GM10248 (cell line): ENCODE data around the gene C9orf50.

Experiments used
- CTCF ChIA-PET: fragments of 300-600 bp; sonication (Branson Sonifier 250); formaldehyde crosslinking; extraction: SDS; loops from one replicate; lab custom pipeline; 2021; ENCODE audit warnings: antibody characterized with exemption; lab: Yijun Ruan, JAX
- POLR2A ChIA-PET: fragments of 350-650 bp; sonication (Branson Sonifier 250); formaldehyde crosslinking; extraction: SDS; loops from one replicate; lab custom pipeline; 2020; ENCODE audit warnings: antibody characterized with exemption; lab: Yijun Ruan, JAX
- DNase-seq: peaks from one replicate; pipeline ENCODE4 v3.0.0; 2012; ENCODE audit errors: extremely low spot score
- TF ChIP-seq, protein P1 (sequence below): IDR thresholded peaks from 2 replicates; pipeline ENCODE4 v1.5.1; 2012; ENCODE audit warnings: mild to moderate bottlenecking, low read depth; ENCODE audit errors: extremely low read depth, missing control alignments, control extremely low read depth

C9orf50 gene

DNA sequence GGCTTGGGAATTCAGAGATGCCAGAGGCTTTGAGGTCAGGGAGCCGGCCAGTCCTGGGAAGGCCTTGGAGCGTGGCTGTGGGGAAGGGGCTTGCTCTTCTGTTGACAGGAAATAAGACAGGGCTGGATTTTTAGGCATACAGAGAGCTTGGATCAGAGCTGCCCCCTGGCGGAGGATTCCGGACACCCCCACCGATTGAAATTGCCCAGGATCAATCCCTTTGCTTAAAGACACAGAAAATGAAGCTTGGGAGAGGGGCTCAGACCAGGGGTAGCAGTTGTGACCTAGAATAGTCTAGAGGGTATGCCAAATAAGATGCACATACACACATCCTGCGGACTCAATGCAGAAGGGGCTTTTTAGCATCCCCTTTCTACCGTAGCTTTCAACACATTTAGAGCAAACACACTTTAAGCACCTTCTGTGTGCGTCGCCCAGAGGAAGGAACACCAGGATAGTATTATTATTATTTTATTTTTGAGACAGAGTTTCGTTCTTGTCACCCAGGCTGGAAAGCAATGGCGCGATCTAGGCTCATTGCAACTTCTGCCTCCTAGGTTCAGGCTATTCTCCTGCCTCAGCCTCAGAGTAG is 3.4 kb upstream of the C9orf50 start:
- POLR2A ChIA-PET, result interaction anchor here (1.5 to 2.0 kb wide), 2 partner anchors 13 to 15 kb away, joined by 3 to 5 read pairs; no protein-coding TSS in a partner anchor
- DNase-seq, result peak; percentile 73
- TF ChIP-seq, protein P1, sequence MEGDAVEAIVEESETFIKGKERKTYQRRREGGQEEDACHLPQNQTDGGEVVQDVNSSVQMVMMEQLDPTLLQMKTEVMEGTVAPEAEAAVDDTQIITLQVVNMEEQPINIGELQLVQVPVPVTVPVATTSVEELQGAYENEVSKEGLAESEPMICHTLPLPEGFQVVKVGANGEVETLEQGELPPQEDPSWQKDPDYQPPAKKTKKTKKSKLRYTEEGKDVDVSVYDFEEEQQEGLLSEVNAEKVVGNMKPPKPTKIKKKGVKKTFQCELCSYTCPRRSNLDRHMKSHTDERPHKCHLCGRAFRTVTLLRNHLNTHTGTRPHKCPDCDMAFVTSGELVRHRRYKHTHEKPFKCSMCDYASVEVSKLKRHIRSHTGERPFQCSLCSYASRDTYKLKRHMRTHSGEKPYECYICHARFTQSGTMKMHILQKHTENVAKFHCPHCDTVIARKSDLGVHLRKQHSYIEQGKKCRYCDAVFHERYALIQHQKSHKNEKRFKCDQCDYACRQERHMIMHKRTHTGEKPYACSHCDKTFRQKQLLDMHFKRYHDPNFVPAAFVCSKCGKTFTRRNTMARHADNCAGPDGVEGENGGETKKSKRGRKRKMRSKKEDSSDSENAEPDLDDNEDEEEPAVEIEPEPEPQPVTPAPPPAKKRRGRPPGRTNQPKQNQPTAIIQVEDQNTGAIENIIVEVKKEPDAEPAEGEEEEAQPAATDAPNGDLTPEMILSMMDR, result peak; percentile 79
- CTCF ChIA-PET, result interaction anchor here (0.8 to 10.3 kb wide), 38 partner anchors 10 to 595 kb away, joined by 3 to 308 read pairs (median 6); partner anchors contain the start of genes ASB6 and IER5L

DNA sequence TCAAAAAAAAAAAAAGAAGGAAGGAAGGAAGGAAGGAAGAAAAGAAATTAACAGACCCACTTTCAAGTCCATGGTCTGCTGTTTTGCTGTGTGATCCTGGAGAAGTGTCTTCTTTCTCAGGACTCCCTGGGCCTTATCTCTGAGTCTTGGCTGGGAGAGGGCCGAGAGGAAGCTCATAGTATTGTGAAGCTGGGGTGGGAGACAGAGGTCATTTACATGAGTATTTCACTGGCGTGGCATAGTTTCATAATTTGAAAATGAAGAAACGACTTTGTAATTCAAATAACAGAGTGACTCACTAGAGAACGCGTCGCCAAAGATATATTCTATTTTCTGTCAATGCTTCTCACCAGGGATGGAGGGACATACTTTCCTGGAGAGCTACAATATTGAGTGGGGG is 2.4 kb upstream of the C9orf50 start:
- TF ChIP-seq, protein P1, result no peak
- ChIA-PET CTCF (interaction anchor here (1.4 to 10.3 kb wide), 12 partner anchors 10 to 510 kb away, joined by 4 to 308 read pairs (median 8); partner anchors contain the start of gene ASB6), POLR2A (no interaction called here)
- no peak for DNase-seq

DNA sequence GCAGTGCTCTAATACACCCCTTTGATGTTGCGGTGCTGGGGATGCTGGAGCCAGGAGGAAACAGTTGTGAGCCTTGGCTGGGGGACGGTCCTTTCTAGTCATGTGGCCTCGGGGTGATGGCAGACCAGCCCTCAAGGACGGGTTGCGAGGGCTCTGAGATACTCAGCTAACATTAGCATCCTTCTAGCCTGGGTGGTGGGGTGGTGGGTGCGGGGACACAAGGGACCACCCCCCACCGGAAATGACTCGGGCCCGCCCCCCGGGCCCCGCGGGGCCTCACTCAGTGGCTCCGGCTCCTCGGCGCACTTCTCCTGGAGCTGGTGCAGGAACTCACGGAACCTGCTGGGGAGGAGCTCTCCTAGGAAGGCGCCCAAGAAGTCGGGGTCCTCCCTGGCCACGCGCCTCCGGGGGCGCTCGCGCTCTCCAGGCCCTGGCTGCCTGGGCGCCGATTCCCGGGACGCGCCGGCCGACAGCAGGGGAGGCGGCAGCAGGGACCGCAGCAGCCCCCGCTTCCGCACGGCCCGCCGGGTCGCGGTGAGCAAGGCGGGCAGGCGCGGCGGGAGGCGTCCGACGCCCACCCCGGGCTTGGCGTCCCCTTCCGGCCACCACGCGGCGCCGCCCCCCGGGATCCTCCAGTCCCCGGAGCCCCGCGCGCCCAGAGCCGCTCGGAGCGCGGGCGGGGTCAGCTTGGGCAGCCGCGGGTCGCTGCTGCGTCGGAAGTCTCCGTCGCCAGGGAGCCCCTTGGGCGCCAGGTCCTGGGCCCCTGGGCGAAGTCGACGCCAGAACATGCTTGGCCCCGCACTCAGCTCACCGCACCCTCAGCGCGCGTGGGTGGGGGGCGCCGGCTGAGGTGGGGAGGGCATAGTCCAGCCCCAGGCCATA is 873 bp downstream of the C9orf50 start:
- CTCF ChIA-PET, result interaction anchor here (0.8 to 10.3 kb wide), 5 partner anchors 10 to 484 kb away, joined by 3 to 308 read pairs (median 3); no protein-coding TSS in a partner anchor
- POLR2A ChIA-PET, result no interaction called here
- TF ChIP-seq, protein P1, result no peak
- no peak for DNase-seq

DNA sequence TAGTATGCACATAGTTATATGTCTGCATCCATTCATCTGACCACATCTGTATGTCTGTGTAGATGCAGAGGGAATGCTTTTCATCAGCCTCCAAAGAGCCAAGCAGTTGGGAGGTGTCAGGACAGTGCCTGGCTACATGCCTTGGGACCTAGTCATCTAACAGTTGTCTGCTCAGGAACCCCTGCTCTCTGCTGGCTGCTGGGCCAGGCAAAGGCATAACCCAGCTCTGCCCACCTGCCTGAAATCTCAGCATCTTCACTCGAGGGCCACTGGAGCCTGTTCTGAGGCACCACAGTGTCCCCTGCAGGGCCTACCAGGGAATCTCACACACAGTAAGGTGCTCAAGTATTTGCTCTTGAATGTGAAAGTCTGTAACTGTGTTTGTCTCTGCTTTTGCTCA is 3.7 kb downstream of the C9orf50 start:
- TF ChIP-seq, protein P1, result peak; percentile 38
- CTCF ChIA-PET, result interaction anchor here (0.6 to 1.4 kb wide), 2 partner anchors 474 to 485 kb away, joined by 3 to 5 read pairs; no protein-coding TSS in a partner anchor
- no peak for DNase-seq
- POLR2A ChIA-PET, result no interaction called here

DNA sequence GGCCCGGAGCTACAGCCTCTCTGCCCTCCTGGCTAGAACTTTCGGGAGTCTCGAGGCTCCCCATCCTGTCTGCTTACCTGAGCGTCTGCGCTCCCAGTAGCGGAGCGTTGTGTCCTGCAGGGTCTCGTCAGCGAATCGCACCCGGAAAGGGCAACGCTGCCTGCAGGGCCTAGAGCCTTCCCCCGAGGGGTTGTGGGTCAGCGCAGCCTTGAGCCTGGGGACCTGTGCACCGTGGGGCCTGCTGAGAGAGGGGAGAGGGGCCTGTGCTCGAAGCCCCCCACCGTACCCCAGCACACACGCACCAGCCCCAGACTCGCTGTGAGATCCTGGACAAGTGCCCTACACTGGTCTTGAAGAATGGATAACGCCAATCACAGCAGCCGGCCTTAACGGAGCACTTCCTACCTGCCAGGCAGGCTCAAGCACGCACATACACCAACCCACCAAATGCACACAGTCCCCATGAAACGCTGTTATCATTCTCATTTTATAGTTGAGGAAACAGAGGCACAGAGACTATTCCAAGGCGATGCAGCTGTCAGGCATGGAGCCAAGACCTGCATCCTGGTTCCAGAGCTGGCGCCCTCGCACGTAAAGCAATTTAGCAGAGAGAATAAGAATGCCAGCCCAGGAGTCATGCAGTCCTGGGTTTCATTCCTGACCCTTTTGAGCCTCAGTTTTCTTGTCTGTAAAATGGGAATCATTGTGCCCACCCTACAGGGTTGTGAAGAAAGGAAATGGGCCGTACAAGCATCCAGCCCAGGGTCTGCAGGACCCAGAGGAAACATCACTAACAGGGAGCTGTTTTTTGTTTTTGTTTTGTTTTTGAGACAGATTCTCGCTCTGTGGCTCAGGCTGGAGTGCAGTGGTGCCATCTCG is 5.3 kb downstream of the C9orf50 start:
- DNase-seq, result no peak
- CTCF ChIA-PET, result interaction anchor here (0.9 to 6.5 kb wide), 6 partner anchors 8 to 484 kb away, joined by 3 to 89 read pairs (median 7); partner anchors contain the start of genes C9orf50, IER5L and NTMT1

More for the DNA sequence above, 5.3 kb downstream of the C9orf50 start:
- TF ChIP-seq, protein P1, result no peak
- POLR2A ChIA-PET, result interaction anchor here (0.6 kb wide), 1 partner anchor 830 kb away, joined by 5 read pairs; no protein-coding TSS in a partner anchor
